GM10847 (cell line): Measurements from ENCODE around the gene LHX4.

Experiments used
- POLR2A ChIP-seq: IDR thresholded peaks from 2 replicates; pipeline ENCODE4 v1.6.1; 2011; ENCODE audit not compliant: insufficient read length; ENCODE audit errors: extremely low read depth

LHX4 gene

DNA sequence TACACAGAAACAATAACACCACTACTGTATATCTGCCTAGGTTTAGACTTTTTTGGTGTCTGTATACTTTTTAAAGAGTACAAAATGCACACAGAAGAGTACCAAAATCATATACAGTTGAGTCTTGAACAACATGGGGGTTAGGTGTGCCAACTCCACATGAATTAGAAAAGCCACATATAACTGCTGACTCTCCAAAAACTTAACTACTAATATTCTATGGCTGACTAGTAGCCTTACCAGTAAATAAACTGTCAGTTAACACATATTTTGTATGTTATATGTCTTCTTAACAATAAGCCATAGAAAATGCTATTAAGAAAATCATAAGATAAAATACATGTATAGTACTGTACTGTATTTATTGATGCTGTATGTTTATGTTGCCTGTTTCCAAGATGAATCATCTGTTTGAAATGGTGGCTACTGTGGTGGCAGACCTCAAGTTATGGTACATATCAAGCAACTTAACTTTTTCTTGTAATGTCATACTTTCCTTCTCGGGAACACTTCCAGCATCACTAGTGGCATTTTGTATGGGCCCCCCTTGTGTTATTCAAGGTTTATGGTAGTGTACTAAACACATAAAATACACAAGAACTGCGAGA lies 71.2 kb downstream of the LHX4 start:
- TF ChIP-seq POLR2A, result no peak

DNA sequence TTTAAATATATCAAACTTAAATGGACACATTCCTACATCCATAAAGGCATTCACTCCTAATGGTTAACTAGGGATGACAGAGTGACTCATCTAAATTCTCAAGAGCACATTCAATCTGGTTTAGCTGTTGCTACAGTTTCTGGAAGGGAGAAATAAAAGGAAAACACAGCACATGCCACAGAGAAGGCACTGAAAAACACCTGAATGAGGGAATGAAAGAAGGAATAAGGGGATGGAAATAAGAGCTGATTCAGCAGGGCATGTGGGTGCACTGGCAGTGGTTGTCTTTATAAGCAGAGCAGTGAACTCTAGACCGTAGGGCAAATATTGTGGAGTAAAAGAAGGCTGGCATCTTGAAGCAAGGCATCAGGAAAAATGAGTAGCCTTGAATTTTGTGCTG lies 79.3 kb downstream of the LHX4 start:
- no peak for TF ChIP-seq POLR2A

DNA sequence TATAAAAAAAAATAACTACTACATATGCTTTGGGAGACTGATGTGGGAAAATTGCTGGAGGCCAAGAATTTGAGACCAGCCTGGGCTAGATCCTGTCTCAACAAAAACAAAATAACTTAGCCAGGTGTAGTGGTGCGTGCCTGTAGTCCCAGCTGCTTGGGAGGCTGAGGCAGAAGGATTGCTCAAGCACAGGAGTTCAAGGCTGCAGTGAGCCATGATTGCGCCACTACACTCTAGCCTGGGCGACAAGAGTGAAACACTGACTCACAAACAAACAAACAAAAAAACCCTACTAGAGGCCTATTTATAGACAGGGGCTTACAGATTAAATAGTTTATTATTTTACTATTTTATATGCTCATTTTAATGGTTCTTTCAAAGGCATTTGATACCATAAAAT lies 80.0 kb downstream of the LHX4 start:
- TF ChIP-seq POLR2A, result no peak

DNA sequence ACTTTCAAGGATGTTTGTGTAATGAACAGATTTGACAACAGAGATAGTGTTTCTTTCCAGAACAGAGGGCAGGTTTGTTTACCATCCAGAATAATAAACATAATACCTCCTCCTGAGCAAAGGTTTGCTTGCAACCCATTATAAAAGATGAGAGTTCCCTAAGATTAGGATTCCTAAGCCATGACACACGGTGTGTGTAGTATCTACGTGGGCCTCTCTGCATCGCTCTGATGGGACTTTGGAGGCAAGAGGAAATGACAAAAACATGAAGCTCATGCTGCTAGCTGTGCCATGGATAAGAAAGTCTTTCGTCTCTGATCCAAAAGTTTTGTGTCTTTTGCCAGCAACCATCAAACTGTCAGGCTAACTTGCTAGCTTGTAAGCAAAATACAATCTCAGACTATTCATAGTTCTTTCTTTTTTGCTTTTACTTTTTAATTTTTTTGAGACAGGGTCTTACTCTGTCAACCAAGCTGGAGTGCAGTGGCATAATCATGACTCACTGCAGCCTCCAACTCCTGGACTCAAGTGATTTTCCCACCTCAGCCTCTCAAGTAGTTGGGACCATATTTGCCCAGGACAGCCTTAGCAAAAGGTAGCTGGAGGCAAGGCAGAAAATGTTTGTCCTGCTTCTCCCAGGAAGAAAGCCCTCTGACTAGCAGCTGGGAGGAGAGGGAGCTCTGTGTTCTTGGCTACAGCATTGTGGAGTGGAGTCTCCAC lies 81.1 kb downstream of the LHX4 start:
- TF ChIP-seq POLR2A, result no peak

DNA sequence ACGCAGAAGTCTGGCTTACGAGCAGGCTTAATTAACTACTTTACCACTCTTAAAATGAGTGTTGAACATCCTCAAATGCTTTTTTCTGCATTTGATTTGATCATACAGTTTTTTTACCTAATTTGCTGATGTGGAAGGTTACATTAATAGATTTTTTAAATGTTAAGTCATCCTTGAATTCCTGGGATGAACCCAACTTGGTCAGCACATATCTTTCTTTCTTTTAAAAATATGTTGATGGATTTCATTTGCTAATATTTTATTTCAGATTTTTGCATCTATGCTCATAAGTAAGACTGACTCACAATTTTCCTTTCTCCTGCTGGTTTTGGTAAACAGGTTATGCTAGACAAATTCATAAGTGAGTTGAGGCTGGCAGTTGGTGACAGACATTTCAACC lies 82.9 kb downstream of the LHX4 start:
- no peak for TF ChIP-seq POLR2A

DNA sequence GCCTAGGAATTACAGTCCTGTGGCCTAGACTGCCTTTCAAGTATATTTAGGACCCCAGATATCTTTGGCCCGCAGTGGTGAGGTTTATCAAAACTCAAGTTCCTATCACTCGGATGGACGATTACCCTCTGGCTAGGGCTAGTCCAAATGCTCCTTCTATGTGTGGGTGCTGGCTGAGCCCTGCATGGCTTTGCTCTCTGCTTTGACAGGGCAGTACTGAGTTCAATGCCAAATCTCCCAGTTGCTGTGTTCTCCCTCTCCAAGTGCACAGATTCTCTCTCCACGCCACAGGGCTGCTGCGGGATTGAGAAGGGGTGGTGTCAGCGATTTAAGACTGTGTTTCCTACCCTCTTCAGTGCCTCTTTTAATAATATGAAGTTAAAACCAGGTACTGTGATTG lies 97.0 kb downstream of the LHX4 start:
- TF ChIP-seq POLR2A, result no peak
